T-helper 1 cell treated with Interleukin-12 subunit alpha and Interleukin-12 subunit beta and Interleukin-4 antibody, amounts not matched to agents 30 ng/mL and 1 ng/mL, for 36 hours (primary cell): ENCODE results near the gene PHLPP2. TPM values are rescaled to one million over a fixed set of nuclear protein-coding genes. Genes with fewer than 3 reads are reported as not detected.

ENCODE experiments used
- intact Hi-C: fragments of 100-400 bp; cut with micrococcal nuclease; formaldehyde crosslinking; loops from one replicate; pipeline ENCODE4 v1.15.1; 2024
- total RNA-seq: library from RNA; stranded (reverse); gene quantifications from 2 replicates; pipeline ENCODE4 v1.2.3, GENCODE V29; 2022

The PHLPP2 gene
- total RNA-seq, 1 donor from 2014 or later = 8.9 TPM

- intact Hi-C loops = no loop called here
These were observed 54.5 kb downstream of the PHLPP2 start for GRCh38 chr16:71669926-71670536.

- intact Hi-C loops = no loop called here
These were observed 57.4 kb downstream of the PHLPP2 start for GRCh38 chr16:71666928-71667707.

- intact Hi-C loops = no loop called here
These were observed 58.2 kb downstream of the PHLPP2 start for GRCh38 chr16:71666264-71666663.

- intact Hi-C loops = no loop called here
These were observed 65.0 kb downstream of the PHLPP2 start for GRCh38 chr16:71659471-71659870.

- intact Hi-C loops = no loop called here
These were observed 65.7 kb downstream of the PHLPP2 start for GRCh38 chr16:71658771-71659170.

- intact Hi-C loops = no loop called here
These were observed 74.8 kb downstream of the PHLPP2 start for GRCh38 chr16:71649704-71650103.

- intact Hi-C loops = no loop called here
These were observed 75.6 kb downstream of the PHLPP2 start for GRCh38 chr16:71648921-71649320.

GRCh38 chr16:71648162-71648561 is 76.3 kb downstream of the PHLPP2 start:
- intact Hi-C loops = no loop called here

GRCh38 chr16:71647391-71647790 is 77.1 kb downstream of the PHLPP2 start:
- intact Hi-C loops = no loop called here

- intact Hi-C loops = loop anchor here (1.0 kb wide), 1 partner anchor 80 kb away; no protein-coding TSS in a partner anchor
These were observed 79.1 kb downstream of the PHLPP2 start for GRCh38 chr16:71645450-71645849.

GRCh38 chr16:71637398-71637797 is 87.1 kb downstream of the PHLPP2 start:
- intact Hi-C loops = no loop called here

GRCh38 chr16:71635632-71636031 is 88.9 kb downstream of the PHLPP2 start:
- intact Hi-C loops = no loop called here

- intact Hi-C loops = no loop called here
These were observed 92.7 kb downstream of the PHLPP2 start for GRCh38 chr16:71631776-71632175.

- intact Hi-C loops = no loop called here
These were observed 93.7 kb downstream of the PHLPP2 start for GRCh38 chr16:71630808-71631207.

GRCh38 chr16:71629278-71630016 is 95.1 kb downstream of the PHLPP2 start:
- intact Hi-C loops = no loop called here

GRCh38 chr16:71628810-71629209 is 95.7 kb downstream of the PHLPP2 start:
- intact Hi-C loops = no loop called here

GRCh38 chr16:71627731-71628181 is 96.7 kb downstream of the PHLPP2 start:
- intact Hi-C loops = no loop called here

- intact Hi-C loops = no loop called here
These were observed 97.7 kb downstream of the PHLPP2 start for GRCh38 chr16:71626858-71627213.

GRCh38 chr16:71626018-71626857 is 98.3 kb downstream of the PHLPP2 start, which contains the start of gene MARVELD3:
TSS of gene MARVELD3 (plus strand) at chr16:71626184. CDS start at chr16:71626230, 46 bp downstream.
- intact Hi-C loops = no loop called here

- intact Hi-C loops = no loop called here
These were observed 99.2 kb downstream of the PHLPP2 start for GRCh38 chr16:71625113-71625850.
